GM18526 (cell line): ENCODE data around the gene JUNB.

ENCODE experiments used
- POLR2A ChIP-seq: IDR thresholded peaks from 3 replicates; pipeline ENCODE4 v1.6.1; 2011; ENCODE audit not compliant: insufficient read length; ENCODE audit errors: extremely low read depth

The JUNB gene

GRCh38 chr19:12790628-12791344 lies 500 bp upstream of the JUNB start:
- TF ChIP-seq POLR2A: no peak

GRCh38 chr19:12792051-12792852 lies 966 bp downstream of the JUNB start:
- peak; percentile 38 for TF ChIP-seq POLR2A

- no peak for TF ChIP-seq POLR2A
Measured at GRCh38 chr19:12792853-12793289, 1.6 kb downstream of the JUNB start.

GRCh38 chr19:12793290-12794195 lies 2.3 kb downstream of the JUNB start:
- TF ChIP-seq POLR2A: peak; percentile 86

- TF ChIP-seq POLR2A: no peak
Measured at GRCh38 chr19:12794196-12794941, 3.1 kb downstream of the JUNB start.

- TF ChIP-seq POLR2A: no peak
Measured at GRCh38 chr19:12794971-12795381, 3.7 kb downstream of the JUNB start.

GRCh38 chr19:12796146-12797071 lies 5.1 kb downstream of the JUNB start:
- TF ChIP-seq POLR2A: no peak

- TF ChIP-seq POLR2A: no peak
Measured at GRCh38 chr19:12797141-12797587, 5.9 kb downstream of the JUNB start.

- TF ChIP-seq POLR2A: no peak
Measured at GRCh38 chr19:12799742-12800465, 8.6 kb downstream of the JUNB start.

GRCh38 chr19:12800466-12800770 lies 9.1 kb downstream of the JUNB start:
- no peak for TF ChIP-seq POLR2A

GRCh38 chr19:12800923-12801465 lies 9.7 kb downstream of the JUNB start:
- no peak for TF ChIP-seq POLR2A

GRCh38 chr19:12801466-12802266 lies 10.4 kb downstream of the JUNB start, which contains the start of the genes PRDX2 and THSD8:
PRDX2 (minus strand) TSS chr19:12801800; CDS start chr19:12801261, 539 bp downstream.
THSD8 (plus strand) TSS chr19:12802069; CDS start chr19:12802072, 3 bp downstream.
- TF ChIP-seq POLR2A: peak; percentile 96
